Measurements from ENCODE around the gene JPT1.

DNA sequence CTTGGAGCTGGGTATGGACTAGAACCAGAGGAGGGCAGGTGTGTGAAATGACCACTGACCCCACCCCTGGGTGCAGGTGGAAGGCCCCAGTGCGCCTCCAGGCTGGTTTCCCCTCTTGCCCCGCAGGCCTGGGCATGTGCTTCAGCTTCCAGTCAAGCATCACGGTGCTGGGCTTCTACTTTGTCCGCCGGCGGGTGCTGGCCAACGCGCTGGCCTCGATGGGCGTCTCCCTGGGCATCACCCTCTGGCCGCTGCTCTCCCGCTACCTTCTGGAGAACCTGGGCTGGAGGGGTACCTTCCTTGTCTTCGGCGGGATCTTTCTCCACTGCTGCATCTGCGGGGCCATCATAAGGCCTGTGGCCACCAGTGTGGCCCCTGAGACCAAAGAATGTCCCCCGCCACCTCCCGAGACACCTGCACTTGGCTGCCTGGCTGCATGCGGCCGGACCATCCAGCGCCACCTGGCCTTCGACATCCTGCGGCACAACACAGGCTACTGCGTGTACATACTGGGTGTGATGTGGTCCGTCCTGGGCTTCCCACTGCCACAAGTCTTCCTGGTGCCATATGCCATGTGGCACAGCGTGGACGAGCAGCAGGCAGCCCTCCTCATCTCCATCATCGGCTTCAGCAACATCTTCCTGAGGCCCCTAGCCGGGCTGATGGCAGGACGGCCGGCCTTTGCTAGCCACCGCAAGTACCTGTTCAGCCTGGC, 54.3 kb downstream of the JPT1 start:
- TF ChIP-seq EZH2 (IDR thresholded peaks at IDR 0.05; ENCODE audit: low read depth, unreplicated experiment), result no peak
- TF ChIP-seq, protein P1, sequence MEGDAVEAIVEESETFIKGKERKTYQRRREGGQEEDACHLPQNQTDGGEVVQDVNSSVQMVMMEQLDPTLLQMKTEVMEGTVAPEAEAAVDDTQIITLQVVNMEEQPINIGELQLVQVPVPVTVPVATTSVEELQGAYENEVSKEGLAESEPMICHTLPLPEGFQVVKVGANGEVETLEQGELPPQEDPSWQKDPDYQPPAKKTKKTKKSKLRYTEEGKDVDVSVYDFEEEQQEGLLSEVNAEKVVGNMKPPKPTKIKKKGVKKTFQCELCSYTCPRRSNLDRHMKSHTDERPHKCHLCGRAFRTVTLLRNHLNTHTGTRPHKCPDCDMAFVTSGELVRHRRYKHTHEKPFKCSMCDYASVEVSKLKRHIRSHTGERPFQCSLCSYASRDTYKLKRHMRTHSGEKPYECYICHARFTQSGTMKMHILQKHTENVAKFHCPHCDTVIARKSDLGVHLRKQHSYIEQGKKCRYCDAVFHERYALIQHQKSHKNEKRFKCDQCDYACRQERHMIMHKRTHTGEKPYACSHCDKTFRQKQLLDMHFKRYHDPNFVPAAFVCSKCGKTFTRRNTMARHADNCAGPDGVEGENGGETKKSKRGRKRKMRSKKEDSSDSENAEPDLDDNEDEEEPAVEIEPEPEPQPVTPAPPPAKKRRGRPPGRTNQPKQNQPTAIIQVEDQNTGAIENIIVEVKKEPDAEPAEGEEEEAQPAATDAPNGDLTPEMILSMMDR (conservative IDR thresholded peaks at IDR 0.05; ENCODE audit: low read depth in 2 of 2), result peak in 1 of 2 experiments; percentile 15; a peak in 1 of 4 replicates
- no peak for TF ChIP-seq CREB1 (CRISPR knock-in tag; IDR thresholded peaks at IDR 0.05; ENCODE audit: low read depth)
